PC-9 (cell line): ENCODE results near the gene NID1.

Experiments
- EZH2 ChIP-seq: fragments of 200-600 bp; sonication (generic); IDR thresholded peaks from 2 replicates; pipeline ENCODE4 v1.8.0; 2017; ENCODE audit warnings: antibody characterized with exemption, low read depth
- TF ChIP-seq, protein P1 (sequence below): fragments of 200-600 bp; sonication (generic); conservative IDR thresholded peaks from 2 replicates; pipeline ENCODE4 v1.6.1; 2017; ENCODE audit warnings: mixed run types, antibody characterized with exemption, mild to moderate bottlenecking, moderate library complexity

- TF ChIP-seq, protein P1, sequence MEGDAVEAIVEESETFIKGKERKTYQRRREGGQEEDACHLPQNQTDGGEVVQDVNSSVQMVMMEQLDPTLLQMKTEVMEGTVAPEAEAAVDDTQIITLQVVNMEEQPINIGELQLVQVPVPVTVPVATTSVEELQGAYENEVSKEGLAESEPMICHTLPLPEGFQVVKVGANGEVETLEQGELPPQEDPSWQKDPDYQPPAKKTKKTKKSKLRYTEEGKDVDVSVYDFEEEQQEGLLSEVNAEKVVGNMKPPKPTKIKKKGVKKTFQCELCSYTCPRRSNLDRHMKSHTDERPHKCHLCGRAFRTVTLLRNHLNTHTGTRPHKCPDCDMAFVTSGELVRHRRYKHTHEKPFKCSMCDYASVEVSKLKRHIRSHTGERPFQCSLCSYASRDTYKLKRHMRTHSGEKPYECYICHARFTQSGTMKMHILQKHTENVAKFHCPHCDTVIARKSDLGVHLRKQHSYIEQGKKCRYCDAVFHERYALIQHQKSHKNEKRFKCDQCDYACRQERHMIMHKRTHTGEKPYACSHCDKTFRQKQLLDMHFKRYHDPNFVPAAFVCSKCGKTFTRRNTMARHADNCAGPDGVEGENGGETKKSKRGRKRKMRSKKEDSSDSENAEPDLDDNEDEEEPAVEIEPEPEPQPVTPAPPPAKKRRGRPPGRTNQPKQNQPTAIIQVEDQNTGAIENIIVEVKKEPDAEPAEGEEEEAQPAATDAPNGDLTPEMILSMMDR: no peak
- TF ChIP-seq EZH2: no peak
These were observed 2.0 kb upstream of the NID1 start for GRCh38 chr1:236066828-236067386.
